ENCODE measurements around the gene HABP4.

Gene HABP4

DNA sequence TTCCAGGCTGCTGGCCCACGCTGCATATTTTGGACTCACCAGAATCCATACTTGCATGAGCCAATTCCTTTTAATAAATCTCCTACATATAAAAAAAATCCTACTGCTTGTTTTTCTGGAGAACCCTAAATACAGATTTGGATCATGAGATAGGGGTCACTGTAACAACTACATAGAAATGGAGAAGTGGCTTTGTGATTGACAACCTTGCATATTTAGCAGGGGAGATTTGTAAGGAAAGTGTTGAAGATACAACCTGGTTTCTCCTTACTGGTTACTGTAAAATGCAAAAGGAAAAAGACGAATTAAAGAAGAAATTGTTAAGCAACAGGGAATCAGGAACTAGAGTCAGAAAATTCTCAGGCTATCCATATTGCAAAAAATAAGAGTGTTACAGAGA lies 74.8 kb downstream of the HABP4 start:
- DNase-seq = no peak

DNA sequence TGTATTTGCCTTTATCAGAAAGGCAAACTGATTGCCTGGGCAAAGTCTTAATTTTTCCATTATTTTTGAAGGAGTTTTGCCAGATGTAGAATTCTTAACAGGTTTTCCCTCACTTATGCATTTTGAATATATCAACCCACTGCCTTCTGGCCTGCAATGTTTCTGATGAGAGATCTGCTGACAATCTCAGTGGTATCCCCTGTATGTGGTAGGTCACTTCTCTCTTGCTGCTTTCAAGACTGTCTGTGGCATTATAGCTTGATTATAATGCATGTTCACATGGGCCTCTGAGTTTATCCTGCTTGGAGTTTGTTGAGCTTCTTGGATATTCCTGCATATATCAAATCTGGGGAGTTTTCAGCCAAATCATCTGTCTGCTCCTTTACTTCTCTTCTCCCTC lies 82.2 kb downstream of the HABP4 start:
- no peak for DNase-seq

DNA sequence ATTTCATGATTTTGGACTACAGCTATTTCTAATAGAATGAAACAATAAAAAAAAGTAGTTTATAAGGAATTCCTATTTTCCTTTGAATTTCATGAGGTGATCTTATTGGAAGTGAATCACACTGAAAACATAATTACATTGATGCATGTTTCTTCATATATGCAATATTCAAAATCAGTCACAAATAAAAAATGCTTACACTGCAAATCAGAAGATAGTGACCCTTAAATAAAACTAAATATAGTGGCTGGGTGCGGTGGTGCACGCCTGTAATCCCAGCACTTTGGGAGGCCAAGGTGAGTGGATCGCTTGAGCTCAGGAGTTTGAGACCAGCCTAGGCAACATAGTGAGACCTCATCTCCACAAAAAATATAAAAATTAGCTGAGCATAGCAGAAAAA lies 90.1 kb downstream of the HABP4 start:
- no peak for DNase-seq

Data from suppressor macrophage treated with lipopolysaccharide for 1 hour (primary cell).